CD4-positive, alpha-beta T cell treated with Interleukin-12 subunit alpha and Interleukin-12 subunit beta, for 1 hour (primary cell): Measurements from ENCODE around the gene SQSTM1.
"Not testable (repeated sequence)": the region's sequence is repeated elsewhere in the genome, so short reads cannot be mapped to it uniquely, and the experiment has no call there.

Source experiments
- DNase-seq: peaks from one replicate; pipeline ENCODE4 v3.0.0-alpha.2; 2020

SQSTM1 gene

GRCh38 chr5:179860301-179860700 lies 39.6 kb downstream of the SQSTM1 start:
- DNase-seq = no peak

GRCh38 chr5:179862296-179862695 lies 41.6 kb downstream of the SQSTM1 start:
- DNase-seq = no peak

GRCh38 chr5:179862891-179863290 lies 42.2 kb downstream of the SQSTM1 start:
- no peak for DNase-seq

GRCh38 chr5:179863449-179864085 lies 42.9 kb downstream of the SQSTM1 start:
- no peak for DNase-seq

- no peak for DNase-seq
These were observed 44.0 kb downstream of the SQSTM1 start for GRCh38 chr5:179864686-179865085.

GRCh38 chr5:179865491-179866240 lies 45.0 kb downstream of the SQSTM1 start:
- no peak for DNase-seq

GRCh38 chr5:179866241-179867078 lies 45.8 kb downstream of the SQSTM1 start:
- no peak for DNase-seq

GRCh38 chr5:179867079-179867465 lies 46.4 kb downstream of the SQSTM1 start:
- DNase-seq = no peak

- no peak for DNase-seq
These were observed 46.8 kb downstream of the SQSTM1 start for GRCh38 chr5:179867476-179867875.

- DNase-seq = no peak
These were observed 47.8 kb downstream of the SQSTM1 start for GRCh38 chr5:179868541-179868940.

- DNase-seq = no peak
These were observed 48.4 kb downstream of the SQSTM1 start for GRCh38 chr5:179869101-179869500.

- DNase-seq = no peak
These were observed 49.1 kb downstream of the SQSTM1 start for GRCh38 chr5:179869641-179870402.

GRCh38 chr5:179870403-179870903 lies 49.7 kb downstream of the SQSTM1 start:
- DNase-seq = peak; percentile 7

GRCh38 chr5:179870952-179871351 lies 50.2 kb downstream of the SQSTM1 start:
- no peak for DNase-seq

GRCh38 chr5:179871533-179871932 lies 50.8 kb downstream of the SQSTM1 start:
- DNase-seq = not testable (repeated sequence)

GRCh38 chr5:179872055-179872827 lies 51.5 kb downstream of the SQSTM1 start:
- no peak for DNase-seq

- DNase-seq = no peak
These were observed 52.3 kb downstream of the SQSTM1 start for GRCh38 chr5:179872828-179873575.

- DNase-seq = no peak
These were observed 52.9 kb downstream of the SQSTM1 start for GRCh38 chr5:179873588-179874110.

GRCh38 chr5:179874136-179874535 lies 53.4 kb downstream of the SQSTM1 start:
- DNase-seq = no peak

GRCh38 chr5:179874536-179875292 lies 54.0 kb downstream of the SQSTM1 start:
- DNase-seq = no peak
